ENCODE results near the gene UBE2E2. TPM values are rescaled to one million over a fixed set of nuclear protein-coding genes. Genes with fewer than 3 reads are reported as not detected.

The UBE2E2 gene
- total and polyA plus RNA-seq, 2 experiments from 2014 or later: 29.0 to 75.4 TPM

- H3K27me3 ChIP-seq (replicated peaks; ENCODE audit: insufficient read depth): no peaks in the 10 kb centered on the region
- peak overlapping the region; percentile 19 for H3K4me2 ChIP-seq (ENCODE audit: unreplicated experiment)
- H3K4me3 ChIP-seq: no peak overlapping the region
- H3F3A ChIP-seq (ENCODE audit: insufficient read depth): peaks cover 5% of the 10 kb centered on the region; the same call in 1 of the 2 replicates
- WGBS, 2 experiments (ENCODE audit: low coverage in 1 of 2, low lambda C conversion rate in 2 of 2, missing lambda C conversion rate in 2 of 2): 29 to 33% methylated on average over 3 of the region's 3 CpGs
- H3K27ac ChIP-seq: no peak overlapping the region
- H3K79me2 ChIP-seq (ENCODE audit: insufficient read depth): no peaks in the 10 kb centered on the region; the same call in 1 of the 2 replicates
- no peak overlapping the region for H2AFZ ChIP-seq
- no peak overlapping the region for H3K9ac ChIP-seq
- no peaks in the 10 kb centered on the region for H4K20me1 ChIP-seq (ENCODE audit: insufficient read depth)
- no peaks in the 10 kb centered on the region for H3K9me2 ChIP-seq (ENCODE audit: insufficient read depth)
- DNase-seq: peak; percentile 78
- TF ChIP-seq EZH2phosphoT487 (IDR thresholded peaks at IDR 0.05; ENCODE audit: insufficient read depth, low read depth): no peak
- TF ChIP-seq EZH2 (IDR thresholded peaks at IDR 0.05; ENCODE audit: insufficient read depth, poor library complexity, severe bottlenecking): no peak
- no peaks in the 10 kb centered on the region for H3K9me3 ChIP-seq (ENCODE audit: low read depth)
- H3K4me1 ChIP-seq (ENCODE audit: insufficient read depth): peaks cover 16% of the 10 kb centered on the region
- H3K36me3 ChIP-seq (ENCODE audit: low read depth): no peaks in the 10 kb centered on the region
- in situ Hi-C loops (cut with MboI): no loop called here
Observed at GRCh38 chr3:23490459-23490858, 287.3 kb downstream of the UBE2E2 start.

GRCh38 chr3:23492057-23492456 is 288.9 kb downstream of the UBE2E2 start:
- no peak for DNase-seq
- Histone ChIP-seq H3K79me2 (ENCODE audit: insufficient read depth) (no peaks in the 10 kb centered on the region; the same call in 1 of the 2 replicates), H3K27me3 (replicated peaks; ENCODE audit: insufficient read depth) (no peaks in the 10 kb centered on the region), H3K9me2 (ENCODE audit: insufficient read depth) (no peaks in the 10 kb centered on the region), H2AFZ (no peak overlapping the region), H4K20me1 (ENCODE audit: insufficient read depth) (no peaks in the 10 kb centered on the region), H3K36me3 (ENCODE audit: low read depth) (no peaks in the 10 kb centered on the region), H3K4me2 (ENCODE audit: unreplicated experiment) (no peak overlapping the region), H3K9me3 (ENCODE audit: low read depth) (no peaks in the 10 kb centered on the region), H3F3A (ENCODE audit: insufficient read depth) (peaks cover 5% of the 10 kb centered on the region; the same call in 1 of the 2 replicates), H3K27ac (no peak overlapping the region), H3K4me1 (ENCODE audit: insufficient read depth) (peaks cover 21% of the 10 kb centered on the region), H3K4me3 (no peak overlapping the region), H3K9ac (no peak overlapping the region)
- no peak for TF ChIP-seq EZH2 (IDR thresholded peaks at IDR 0.05; ENCODE audit: insufficient read depth, poor library complexity, severe bottlenecking)
- in situ Hi-C loops (cut with MboI): no loop called here

GRCh38 chr3:23493889-23494288 is 290.8 kb downstream of the UBE2E2 start:
- no peaks in the 10 kb centered on the region for H3K9me2 ChIP-seq (ENCODE audit: insufficient read depth)
- H2AFZ ChIP-seq: no peak overlapping the region
- H3F3A ChIP-seq (ENCODE audit: insufficient read depth): peaks cover 5% of the 10 kb centered on the region; the same call in 1 of the 2 replicates
- in situ Hi-C loops (cut with MboI): no loop called here
- H3K27ac ChIP-seq: no peak overlapping the region
- H3K36me3 ChIP-seq (ENCODE audit: low read depth): no peaks in the 10 kb centered on the region
- peak; percentile 4 for DNase-seq
- no peaks in the 10 kb centered on the region for H3K9me3 ChIP-seq (ENCODE audit: low read depth)
- TF ChIP-seq EZH2 (IDR thresholded peaks at IDR 0.05; ENCODE audit: insufficient read depth, poor library complexity, severe bottlenecking): no peak
- TF ChIP-seq EZH2phosphoT487 (IDR thresholded peaks at IDR 0.05; ENCODE audit: insufficient read depth, low read depth): no peak
- no peaks in the 10 kb centered on the region for H3K27me3 ChIP-seq (replicated peaks; ENCODE audit: insufficient read depth)
- no peak overlapping the region for H3K4me2 ChIP-seq (ENCODE audit: unreplicated experiment)
- no peaks in the 10 kb centered on the region for H3K79me2 ChIP-seq (ENCODE audit: insufficient read depth)
- H3K4me1 ChIP-seq (ENCODE audit: insufficient read depth): peaks cover 21% of the 10 kb centered on the region
- H3K4me3 ChIP-seq: no peak overlapping the region
- H4K20me1 ChIP-seq (ENCODE audit: insufficient read depth): no peaks in the 10 kb centered on the region
- no peak overlapping the region for H3K9ac ChIP-seq

- H3K9me3 ChIP-seq (ENCODE audit: low read depth): no peaks in the 10 kb centered on the region
- in situ Hi-C loops (cut with MboI): no loop called here
- H3K27ac ChIP-seq: no peak overlapping the region
- peaks cover 6% of the 10 kb centered on the region; the same call in 1 of the 2 replicates for H3K79me2 ChIP-seq (ENCODE audit: insufficient read depth)
- DNase-seq: no peak
- H3K36me3 ChIP-seq (ENCODE audit: low read depth): no peaks in the 10 kb centered on the region
- H3K4me1 ChIP-seq (ENCODE audit: insufficient read depth): peaks cover 18% of the 10 kb centered on the region
- WGBS, 2 experiments (ENCODE audit: low coverage in 1 of 2, low lambda C conversion rate in 2 of 2, missing lambda C conversion rate in 2 of 2): 90 to 96% methylated on average over 1 of the region's 1 CpG
- no peak overlapping the region for H3K9ac ChIP-seq
- no peak overlapping the region for H3K4me3 ChIP-seq
- H4K20me1 ChIP-seq (ENCODE audit: insufficient read depth): no peaks in the 10 kb centered on the region
- no peak for TF ChIP-seq EZH2phosphoT487 (IDR thresholded peaks at IDR 0.05; ENCODE audit: insufficient read depth, low read depth)
- no peak for TF ChIP-seq EZH2 (IDR thresholded peaks at IDR 0.05; ENCODE audit: insufficient read depth, poor library complexity, severe bottlenecking)
- H3K27me3 ChIP-seq (replicated peaks; ENCODE audit: insufficient read depth): no peaks in the 10 kb centered on the region
- no peaks in the 10 kb centered on the region for H3K9me2 ChIP-seq (ENCODE audit: insufficient read depth)
- peaks cover 4% of the 10 kb centered on the region; the same call in 1 of the 2 replicates for H3F3A ChIP-seq (ENCODE audit: insufficient read depth)
- H2AFZ ChIP-seq: no peak overlapping the region
- no peak overlapping the region for H3K4me2 ChIP-seq (ENCODE audit: unreplicated experiment)
Observed at GRCh38 chr3:23494967-23495366, 291.8 kb downstream of the UBE2E2 start.

- Histone ChIP-seq H3K4me3 (no peak overlapping the region), H3K9me2 (ENCODE audit: insufficient read depth) (no peaks in the 10 kb centered on the region)
- DNase-seq: peak; percentile 58
Observed at GRCh38 chr3:23495507-23495906, 292.4 kb downstream of the UBE2E2 start.

More at GRCh38 chr3:23495507-23495906, 292.4 kb downstream of the UBE2E2 start:
- WGBS, 2 experiments (ENCODE audit: low coverage in 1 of 2, low lambda C conversion rate in 2 of 2, missing lambda C conversion rate in 2 of 2): 98 to 100% methylated on average over 1 of the region's 1 CpG
- in situ Hi-C loops (cut with MboI): no loop called here
- Histone ChIP-seq H3K9ac (no peak overlapping the region), H3K79me2 (ENCODE audit: insufficient read depth) (peaks cover 6% of the 10 kb centered on the region; the same call in 1 of the 2 replicates), H3K4me1 (ENCODE audit: insufficient read depth) (peaks cover 12% of the 10 kb centered on the region), H3F3A (ENCODE audit: insufficient read depth) (no peaks in the 10 kb centered on the region), H3K9me3 (ENCODE audit: low read depth) (no peaks in the 10 kb centered on the region), H3K36me3 (ENCODE audit: low read depth) (no peaks in the 10 kb centered on the region), H2AFZ (no peak overlapping the region), H4K20me1 (ENCODE audit: insufficient read depth) (no peaks in the 10 kb centered on the region), H3K4me2 (ENCODE audit: unreplicated experiment) (no peak overlapping the region), H3K27ac (no peak overlapping the region), H3K27me3 (replicated peaks; ENCODE audit: insufficient read depth) (no peaks in the 10 kb centered on the region)
- TF ChIP-seq EZH2 (IDR thresholded peaks at IDR 0.05; ENCODE audit: insufficient read depth, poor library complexity, severe bottlenecking) (no peak), EZH2phosphoT487 (IDR thresholded peaks at IDR 0.05; ENCODE audit: insufficient read depth, low read depth) (no peak)
